Mucosa of stomach (tissue), 1 donor: ENCODE measurements around the gene GFOD2.
"Not testable (repeated sequence)": the region's sequence is repeated elsewhere in the genome, so short reads cannot be mapped to it uniquely, and the experiment has no call there.

Experiments
- H3K27me3 ChIP-seq: one replicate; pipeline ENCODE4 v1.7.0; 2013; ENCODE audit warnings: mild to moderate bottlenecking, low read length; ENCODE audit not compliant: control insufficient read depth, insufficient read depth
- H3K36me3 ChIP-seq: one replicate; pipeline ENCODE4 v1.7.0; 2013; ENCODE audit warnings: low read length; ENCODE audit not compliant: control insufficient read depth, insufficient read depth
- H3K4me1 ChIP-seq: one replicate; pipeline ENCODE4 v1.7.0; 2013; ENCODE audit warnings: mild to moderate bottlenecking, low read length; ENCODE audit not compliant: control insufficient read depth, insufficient read depth
- H3K4me3 ChIP-seq: one replicate; pipeline ENCODE4 v1.7.0; 2013; ENCODE audit warnings: low read length
- H3K9ac ChIP-seq: one replicate; pipeline ENCODE4 v1.7.0; 2013; ENCODE audit warnings: mild to moderate bottlenecking, low read length, moderate library complexity
- H3K9me3 ChIP-seq: one replicate; pipeline ENCODE4 v1.7.0; 2013; ENCODE audit warnings: mild to moderate bottlenecking, low read length, moderate library complexity; ENCODE audit not compliant: control insufficient read depth
- donor health status: Pancreatic carcinoma.

Gene GFOD2

GRCh38 chr16:67694611-67695010, 24.5 kb downstream of the GFOD2 start:
- no peak overlapping the region for H3K4me3 ChIP-seq
- H3K4me1 ChIP-seq = peaks cover 16% of the 10 kb centered on the region
- H3K9me3 ChIP-seq = no peaks in the 10 kb centered on the region
- H3K27me3 ChIP-seq = no peaks in the 10 kb centered on the region
- no peaks in the 10 kb centered on the region for H3K36me3 ChIP-seq
- H3K9ac ChIP-seq = no peak overlapping the region

GRCh38 chr16:67693517-67694285, 25.4 kb downstream of the GFOD2 start:
- not testable (repeated sequence) for H3K36me3 ChIP-seq, H3K9ac ChIP-seq, H3K9me3 ChIP-seq, H3K4me3 ChIP-seq, H3K27me3 ChIP-seq
- H3K4me1 ChIP-seq = peaks cover 14% of the 10 kb centered on the region

- H3K4me1 ChIP-seq = no peaks in the 10 kb centered on the region
- H3K27me3 ChIP-seq = no peaks in the 10 kb centered on the region
- H3K9ac ChIP-seq = no peak overlapping the region
- H3K4me3 ChIP-seq = no peak overlapping the region
- peaks cover 9% of the 10 kb centered on the region for H3K36me3 ChIP-seq
- no peaks in the 10 kb centered on the region for H3K9me3 ChIP-seq
Observed at GRCh38 chr16:67685388-67686112, 33.6 kb downstream of the GFOD2 start.

GRCh38 chr16:67683767-67684166, 35.3 kb downstream of the GFOD2 start:
- H3K4me3 ChIP-seq = no peak overlapping the region
- H3K9ac ChIP-seq = no peak overlapping the region
- H3K9me3 ChIP-seq = no peaks in the 10 kb centered on the region
- no peaks in the 10 kb centered on the region for H3K27me3 ChIP-seq
- peaks cover 9% of the 10 kb centered on the region for H3K36me3 ChIP-seq
- H3K4me1 ChIP-seq = no peaks in the 10 kb centered on the region

GRCh38 chr16:67679935-67680897, 38.9 kb downstream of the GFOD2 start:
- no peaks in the 10 kb centered on the region for H3K27me3 ChIP-seq
- no peak overlapping the region for H3K4me3 ChIP-seq
- H3K9me3 ChIP-seq = no peaks in the 10 kb centered on the region
- peaks cover 6% of the 10 kb centered on the region for H3K4me1 ChIP-seq
- peaks cover 5% of the 10 kb centered on the region for H3K36me3 ChIP-seq
- H3K9ac ChIP-seq = no peak overlapping the region

- Histone ChIP-seq H3K4me3 (no peak overlapping the region), H3K9me3 (no peaks in the 10 kb centered on the region), H3K9ac (no peak overlapping the region), H3K27me3 (no peaks in the 10 kb centered on the region), H3K4me1 (peaks cover 21% of the 10 kb centered on the region), H3K36me3 (no peaks in the 10 kb centered on the region)
Observed at GRCh38 chr16:67678354-67679023, 40.6 kb downstream of the GFOD2 start.

- Histone ChIP-seq H3K27me3 (no peaks in the 10 kb centered on the region), H3K36me3 (no peaks in the 10 kb centered on the region), H3K4me3 (no peak overlapping the region), H3K9ac (no peak overlapping the region), H3K9me3 (no peaks in the 10 kb centered on the region), H3K4me1 (peaks cover 28% of the 10 kb centered on the region)
Observed at GRCh38 chr16:67677712-67678111, 41.4 kb downstream of the GFOD2 start.

GRCh38 chr16:67676939-67677338, 42.2 kb downstream of the GFOD2 start:
- H3K27me3 ChIP-seq = no peaks in the 10 kb centered on the region
- no peaks in the 10 kb centered on the region for H3K9me3 ChIP-seq
- H3K36me3 ChIP-seq = no peaks in the 10 kb centered on the region
- H3K4me1 ChIP-seq = peaks cover 28% of the 10 kb centered on the region
- H3K4me3 ChIP-seq = no peak overlapping the region
- H3K9ac ChIP-seq = no peak overlapping the region

- H3K27me3 ChIP-seq = no peaks in the 10 kb centered on the region
- H3K36me3 ChIP-seq = no peaks in the 10 kb centered on the region
- no peak overlapping the region for H3K9ac ChIP-seq
- H3K9me3 ChIP-seq = no peaks in the 10 kb centered on the region
- H3K4me3 ChIP-seq = no peak overlapping the region
- peaks cover 28% of the 10 kb centered on the region for H3K4me1 ChIP-seq
Observed at GRCh38 chr16:67676516-67676915, 42.6 kb downstream of the GFOD2 start.

- Histone ChIP-seq H3K4me3 (no peak overlapping the region), H3K9ac (no peak overlapping the region), H3K27me3 (no peaks in the 10 kb centered on the region), H3K4me1 (peaks cover 28% of the 10 kb centered on the region), H3K36me3 (no peaks in the 10 kb centered on the region), H3K9me3 (no peaks in the 10 kb centered on the region)
Observed at GRCh38 chr16:67675999-67676398, 43.1 kb downstream of the GFOD2 start.

GRCh38 chr16:67675579-67675935, 43.6 kb downstream of the GFOD2 start:
- no peaks in the 10 kb centered on the region for H3K27me3 ChIP-seq
- H3K9me3 ChIP-seq = no peaks in the 10 kb centered on the region
- peaks cover 28% of the 10 kb centered on the region for H3K4me1 ChIP-seq
- no peak overlapping the region for H3K4me3 ChIP-seq
- H3K9ac ChIP-seq = no peak overlapping the region
- no peaks in the 10 kb centered on the region for H3K36me3 ChIP-seq
